B cell (primary cell): ENCODE measurements around the gene PPP6R2.

Experiments
- CTCF ChIP-seq: fragments of 200-600 bp; IDR thresholded peaks from one replicate; pipeline ENCODE4 v1.8.0; 2022; ENCODE audit warnings: antibody characterized with exemption, mild to moderate bottlenecking
- EZH2 ChIP-seq: IDR thresholded peaks from 2 replicates; pipeline ENCODE4 v1.6.1; 2012; ENCODE audit warnings: borderline replicate concordance, low read depth, mild to moderate bottlenecking, moderate library complexity, low read length; ENCODE audit not compliant: insufficient read depth, poor library complexity, severe bottlenecking

GRCh38 chr22:50339945-50340879 is 2.9 kb upstream of the PPP6R2 start:
- TF ChIP-seq CTCF, result no peak
- TF ChIP-seq EZH2, result no peak
